GM12801 (cell line): Measurements from ENCODE around the gene RAPGEF5.

Experiments
- CTCF ChIP-seq: IDR thresholded peaks from one replicate; pipeline ENCODE4 v1.5.1; 2011; ENCODE audit warnings: control low read depth; ENCODE audit not compliant: insufficient read length; ENCODE audit errors: extremely low read depth

The RAPGEF5 gene

GRCh38 chr7:22083704-22084240 is 273.2 kb downstream of the RAPGEF5 start:
- TF ChIP-seq CTCF, result no peak

GRCh38 chr7:22082886-22083703 is 273.9 kb downstream of the RAPGEF5 start:
- TF ChIP-seq CTCF, result no peak

GRCh38 chr7:22082553-22082885 is 274.4 kb downstream of the RAPGEF5 start:
- TF ChIP-seq CTCF, result no peak

GRCh38 chr7:22075561-22075960 is 281.4 kb downstream of the RAPGEF5 start:
- no peak for TF ChIP-seq CTCF

GRCh38 chr7:22074897-22075296 is 282.1 kb downstream of the RAPGEF5 start:
- no peak for TF ChIP-seq CTCF
